HCT116 (cell line): ENCODE results near the gene EFCAB7. TPM values are rescaled to one million over a fixed set of nuclear protein-coding genes. Genes with fewer than 3 reads are reported as not detected.

Experiments used
- ATAC-seq: fragments of 200-7000 bp; cut with Tn5 transposase; 2 replicates; pipeline ENCODE4 v1.9.1; 2020; ENCODE audit warnings: mild to moderate bottlenecking, moderate library complexity
- BruUV-seq: library from RNA; stranded (reverse); fragments of 400-500 nt; replicated peaks from 2 replicates; lab custom pipeline; 2021; lab: Mats Ljungman, UMichigan
- CTCF ChIA-PET: fragments of 300-600 bp; sonication (Branson Sonifier 250); formaldehyde crosslinking; loops from one replicate; lab custom pipeline; 2021; ENCODE audit warnings: antibody characterized with exemption; lab: Charles Lee
- POLR2A ChIA-PET: fragments of 300-600, 350-600 bp; sonication (Branson Sonifier 250); formaldehyde crosslinking; loops from one replicate; lab custom pipeline; 2021; ENCODE audit warnings: antibody characterized with exemption; lab: Charles Lee
- RAD21 ChIA-PET, 2 experiments: fragments of 300-600 bp; sonication (Branson Sonifier 250); formaldehyde crosslinking; loops; one replicate each; lab custom pipeline; 2023; ENCODE audit warnings: low total read pairs in 2 of 2; ENCODE audit not compliant: uncharacterized antibody in 2 of 2, unreplicated experiment in 2 of 2, low non-redundant PET in 1 of 2; lab: Charles Lee
- DNase-seq: peaks from one replicate; pipeline ENCODE4 v3.0.0-alpha.2; 2010; ENCODE audit warnings: low read depth, low spot score
- H2AFZ ChIP-seq: fragments of 200-600 bp; shearing (Covaris generic), sonication (generic); 2 replicates; pipeline ENCODE4 v1.6.1; 2017; ENCODE audit warnings: low read depth, mixed run types, mixed read lengths, antibody characterized with exemption, low read length; ENCODE audit not compliant: poor library complexity, severe bottlenecking
- H3K27ac ChIP-seq: 2 replicates; pipeline ENCODE4 v1.5.1; 2012; ENCODE audit warnings: low read depth, low read length
- H3K27me3 ChIP-seq: fragments of 200-600 bp; sonication (generic); 2 replicates; pipeline ENCODE4 v1.6.1; 2016; ENCODE audit warnings: mixed run types, low read length, mixed read lengths; ENCODE audit not compliant: insufficient read depth
- H3K36me3 ChIP-seq, 2 experiments: fragments of 200-500 bp in 1 of 2; fragments of 200-600 bp in 1 of 2; sonication (Bioruptor generic) in 1 of 2; sonication (generic) in 1 of 2; 2 replicates each; pipeline versions ENCODE4 v1.5.1 to v1.6.1; 2014 to 2016; ENCODE audit warnings: low read length in 2 of 2, inconsistent platforms in 1 of 2, mixed read lengths in 1 of 2, mixed run types in 1 of 2; ENCODE audit not compliant: insufficient read depth in 2 of 2, control insufficient read depth in 1 of 2
- H3K4me1 ChIP-seq, 2 experiments: fragments of 200-600 bp in 1 of 2; sonication (generic) in 1 of 2; 2 replicates each; pipeline versions ENCODE4 v1.5.1 to v1.6.1; 2012 to 2017; ENCODE audit warnings: low read length in 2 of 2, inconsistent platforms in 1 of 2, mild to moderate bottlenecking in 1 of 2, mixed read lengths in 1 of 2, mixed run types in 1 of 2, moderate library complexity in 1 of 2; ENCODE audit not compliant: insufficient read depth in 2 of 2, control insufficient read depth in 1 of 2
- H3K4me2 ChIP-seq: fragments of 200-600 bp; sonication (generic); 2 replicates; pipeline ENCODE4 v1.6.1; 2017; ENCODE audit warnings: mixed run types, low read length, mixed read lengths
- H3K4me3 ChIP-seq, 2 experiments: fragments of 200-600 bp in 1 of 2; sonication (generic) in 1 of 2; replicated peaks in 1 of 2; 2 replicates each; pipeline ENCODE4 v1.5.1; 2011 to 2016; ENCODE audit warnings: low read length in 2 of 2, control low read depth in 1 of 2, low read depth in 1 of 2, mild to moderate bottlenecking in 1 of 2, mixed read lengths in 1 of 2, mixed run types in 1 of 2
- H3K79me2 ChIP-seq: fragments of 200-600 bp; sonication (generic); 2 replicates; pipeline ENCODE4 v1.6.1; 2017; ENCODE audit warnings: mild to moderate bottlenecking, mixed run types, low read length, moderate library complexity, mixed read lengths; ENCODE audit not compliant: insufficient read depth
- H3K9ac ChIP-seq: fragments of 200-600 bp; sonication (generic); 2 replicates; pipeline ENCODE4 v1.6.1; 2016; ENCODE audit warnings: low read length, mixed read lengths
- H3K9me2 ChIP-seq: fragments of 200-600 bp; sonication (generic), shearing (Covaris generic); 2 replicates; pipeline ENCODE4 v1.6.1; 2017; ENCODE audit warnings: mixed run types, mild to moderate bottlenecking, moderate library complexity; ENCODE audit not compliant: insufficient read depth
- H3K9me3 ChIP-seq, 2 experiments: fragments of 200-500 bp in 1 of 2; fragments of 200-600 bp in 1 of 2; sonication (Bioruptor generic) in 1 of 2; sonication (generic) in 1 of 2; 2 replicates each; pipeline ENCODE4 v1.6.1; 2014 to 2017; ENCODE audit warnings: low read length in 2 of 2, mixed read lengths in 2 of 2, inconsistent platforms in 1 of 2, low read depth in 1 of 2, mild to moderate bottlenecking in 1 of 2, mixed run types in 1 of 2, moderate library complexity in 1 of 2; ENCODE audit not compliant: control insufficient read depth in 1 of 2, insufficient read depth in 1 of 2
- H4K20me1 ChIP-seq: fragments of 200-600 bp; sonication (generic), shearing (Covaris generic); 2 replicates; pipeline ENCODE4 v1.6.1; 2017; ENCODE audit warnings: mixed run types, mild to moderate bottlenecking, moderate library complexity; ENCODE audit not compliant: insufficient read depth
- CBX3 ChIP-seq: IDR thresholded peaks from 2 replicates; pipeline ENCODE4 v1.6.1; 2012; ENCODE audit warnings: low read depth
- CEBPB ChIP-seq: IDR thresholded peaks from 2 replicates; pipeline ENCODE4 v1.6.1; 2012; ENCODE audit warnings: low read depth
- CTCF ChIP-seq, 3 experiments: fragments of 200-600 bp in 1 of 3; sonication (generic) in 1 of 3; IDR thresholded peaks in 2 of 3; conservative IDR thresholded peaks in 1 of 3; 2 replicates each; pipeline ENCODE4 v1.5.1; 2012 to 2017; ENCODE audit warnings: low read depth in 2 of 3, low read length in 2 of 3, antibody characterized with exemption in 1 of 3, borderline replicate concordance in 1 of 3, control low read depth in 1 of 3, mild to moderate bottlenecking in 1 of 3, mixed read lengths in 1 of 3, mixed run types in 1 of 3, moderate library complexity in 1 of 3; ENCODE audit not compliant: insufficient read depth in 1 of 3
- EGR1 ChIP-seq: IDR thresholded peaks from 2 replicates; pipeline ENCODE4 v1.6.1; 2012; ENCODE audit warnings: low read depth
- EZH2 ChIP-seq: fragments of 200-600 bp; sonication (generic); IDR thresholded peaks from 2 replicates; pipeline ENCODE4 v1.6.1; 2017; ENCODE audit warnings: antibody characterized with exemption, mixed run types
- EZH2phosphoT487 ChIP-seq: fragments of 200-600 bp; IDR thresholded peaks from 2 replicates; pipeline ENCODE4 v1.6.1; 2018; ENCODE audit warnings: antibody characterized with exemption, borderline replicate concordance
- POLR2A ChIP-seq: IDR thresholded peaks from 2 replicates; pipeline ENCODE4 v1.7.0; 2011; ENCODE audit warnings: borderline replicate concordance; ENCODE audit not compliant: insufficient read depth, insufficient read length; ENCODE audit errors: extremely low read depth
- POLR2AphosphoS5 ChIP-seq: IDR thresholded peaks from 2 replicates; pipeline ENCODE4 v1.6.1; 2011; ENCODE audit warnings: mild to moderate bottlenecking, low read depth, low read length, moderate library complexity
- RAD21 ChIP-seq: IDR thresholded peaks from 2 replicates; pipeline ENCODE4 v1.6.1; 2012; ENCODE audit warnings: low read depth, mild to moderate bottlenecking
- SP1 ChIP-seq: IDR thresholded peaks from 2 replicates; pipeline ENCODE4 v1.6.1; 2012; ENCODE audit warnings: low read depth
- TCF7L2 ChIP-seq: IDR thresholded peaks from 2 replicates; pipeline ENCODE4 v1.7.0; 2011; ENCODE audit warnings: borderline replicate concordance, inconsistent platforms; ENCODE audit not compliant: insufficient read depth, insufficient read length; ENCODE audit errors: extremely low read depth
- YY1 ChIP-seq: IDR thresholded peaks from 2 replicates; pipeline ENCODE4 v1.6.1; 2011; ENCODE audit warnings: low read length, low read depth, moderate library complexity, mild to moderate bottlenecking; ENCODE audit not compliant: insufficient replicate concordance; ENCODE audit errors: extremely low read depth
- ZFX ChIP-seq: fragments of 450-650 bp; IDR thresholded peaks from 2 replicates; pipeline ENCODE4 v1.6.1; 2017
- ZNF274 ChIP-seq: fragments of 200-500 bp; sonication (Bioruptor generic); IDR thresholded peaks from 2 replicates; pipeline ENCODE4 v1.6.1; 2014; ENCODE audit warnings: mild to moderate bottlenecking, low read depth, low read length, inconsistent platforms
- intact Hi-C: fragments of 100-400 bp; cut with micrococcal nuclease; formaldehyde crosslinking; loops from 2 replicates; pipeline ENCODE4 v1.10.0; 2022
- total RNA-seq: library from RNA; stranded (reverse); gene quantifications from one replicate; pipeline ENCODE4 v1.2.1, GENCODE V29; 2021; ENCODE audit not compliant: unreplicated experiment
- TF ChIP-seq, protein P1 (sequence below): IDR thresholded peaks from 2 replicates; pipeline ENCODE4 v1.6.1; 2012; ENCODE audit warnings: low read depth
- TF ChIP-seq, protein P2 (sequence below): IDR thresholded peaks from 2 replicates; pipeline ENCODE4 v1.6.1; 2012

EFCAB7 gene
- total RNA-seq, 1 experiment from 2014 or later: 6.0 TPM

DNA sequence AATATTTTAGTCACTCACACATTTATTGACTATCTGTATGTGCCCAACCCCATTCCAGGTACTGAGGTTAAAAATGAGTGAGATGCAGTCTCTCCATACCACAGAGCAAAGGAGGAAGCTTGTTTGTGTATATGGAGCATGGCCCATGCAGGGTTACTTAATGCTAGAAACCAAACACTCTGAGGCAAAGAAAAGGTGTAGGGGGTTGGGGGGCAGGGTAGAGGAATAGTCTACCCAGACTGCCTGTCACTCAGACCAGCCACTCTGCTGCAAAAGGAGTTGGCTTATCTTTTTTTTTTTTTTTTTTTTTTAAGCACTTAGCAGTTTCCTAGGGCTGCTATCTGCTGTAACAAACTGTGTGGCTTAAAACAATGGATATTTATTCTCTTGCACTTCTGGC, 89.6 kb downstream of the EFCAB7 start:
- no peak overlapping the region for H3K9ac ChIP-seq
- peaks cover 0 to 6% of the 10 kb centered on the region in 2 experiments; a peak in 1 of 4 replicates for H3K4me1 ChIP-seq
- TF ChIP-seq EGR1 (no peak), SP1 (no peak), POLR2A (no peak), POLR2AphosphoS5 (no peak), TCF7L2 (no peak), CEBPB (no peak), ZFX (no peak), ZNF274 (no peak), CBX3 (no peak), YY1 (no peak), CTCF (IDR thresholded peaks at IDR 0.05 in 2 of 3, conservative IDR thresholded peaks at IDR 0.05 in 1 of 3; ENCODE audit: borderline replicate concordance in 1 of 3, insufficient read depth in 1 of 3, low read depth in 2 of 3, low read length in 2 of 3) (no peak), RAD21 (no peak), EZH2 (no peak), EZH2phosphoT487 (no peak)
- TF ChIP-seq, protein P1, sequence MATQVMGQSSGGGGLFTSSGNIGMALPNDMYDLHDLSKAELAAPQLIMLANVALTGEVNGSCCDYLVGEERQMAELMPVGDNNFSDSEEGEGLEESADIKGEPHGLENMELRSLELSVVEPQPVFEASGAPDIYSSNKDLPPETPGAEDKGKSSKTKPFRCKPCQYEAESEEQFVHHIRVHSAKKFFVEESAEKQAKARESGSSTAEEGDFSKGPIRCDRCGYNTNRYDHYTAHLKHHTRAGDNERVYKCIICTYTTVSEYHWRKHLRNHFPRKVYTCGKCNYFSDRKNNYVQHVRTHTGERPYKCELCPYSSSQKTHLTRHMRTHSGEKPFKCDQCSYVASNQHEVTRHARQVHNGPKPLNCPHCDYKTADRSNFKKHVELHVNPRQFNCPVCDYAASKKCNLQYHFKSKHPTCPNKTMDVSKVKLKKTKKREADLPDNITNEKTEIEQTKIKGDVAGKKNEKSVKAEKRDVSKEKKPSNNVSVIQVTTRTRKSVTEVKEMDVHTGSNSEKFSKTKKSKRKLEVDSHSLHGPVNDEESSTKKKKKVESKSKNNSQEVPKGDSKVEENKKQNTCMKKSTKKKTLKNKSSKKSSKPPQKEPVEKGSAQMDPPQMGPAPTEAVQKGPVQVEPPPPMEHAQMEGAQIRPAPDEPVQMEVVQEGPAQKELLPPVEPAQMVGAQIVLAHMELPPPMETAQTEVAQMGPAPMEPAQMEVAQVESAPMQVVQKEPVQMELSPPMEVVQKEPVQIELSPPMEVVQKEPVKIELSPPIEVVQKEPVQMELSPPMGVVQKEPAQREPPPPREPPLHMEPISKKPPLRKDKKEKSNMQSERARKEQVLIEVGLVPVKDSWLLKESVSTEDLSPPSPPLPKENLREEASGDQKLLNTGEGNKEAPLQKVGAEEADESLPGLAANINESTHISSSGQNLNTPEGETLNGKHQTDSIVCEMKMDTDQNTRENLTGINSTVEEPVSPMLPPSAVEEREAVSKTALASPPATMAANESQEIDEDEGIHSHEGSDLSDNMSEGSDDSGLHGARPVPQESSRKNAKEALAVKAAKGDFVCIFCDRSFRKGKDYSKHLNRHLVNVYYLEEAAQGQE: no peak
- TF ChIP-seq, protein P2, sequence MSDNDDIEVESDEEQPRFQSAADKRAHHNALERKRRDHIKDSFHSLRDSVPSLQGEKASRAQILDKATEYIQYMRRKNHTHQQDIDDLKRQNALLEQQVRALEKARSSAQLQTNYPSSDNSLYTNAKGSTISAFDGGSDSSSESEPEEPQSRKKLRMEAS: no peak
- RAD21 ChIA-PET: interaction anchor here in 1 of 2 experiments (0.7 kb wide), 1 partner anchor 649 kb away, joined by 3 read pairs; no protein-coding TSS in a partner anchor
- intact Hi-C loops: no loop called here
- DNase-seq: no peak
- H3K27me3 ChIP-seq: no peaks in the 10 kb centered on the region
- no peak overlapping the region for H3K4me2 ChIP-seq
- CTCF ChIA-PET: interaction anchor here (1.1 kb wide), 1 partner anchor 630 kb away, joined by 3 read pairs; no protein-coding TSS in a partner anchor
- no peak overlapping the region for H2AFZ ChIP-seq
- H3K9me2 ChIP-seq: no peaks in the 10 kb centered on the region
- no peaks in the 10 kb centered on the region for H3K36me3 ChIP-seq
- no peak overlapping the region for H3K4me3 ChIP-seq
- H3K27ac ChIP-seq: no peak overlapping the region
- POLR2A ChIA-PET: no interaction called here
- H4K20me1 ChIP-seq: no peaks in the 10 kb centered on the region
- H3K9me3 ChIP-seq: no peaks in the 10 kb centered on the region
- no peaks in the 10 kb centered on the region for H3K79me2 ChIP-seq
- no peak for ATAC-seq
- no TSS peak for BruUV-seq
